B cell (primary cell): ENCODE data around the gene SAA4. TPM values are rescaled to one million over a fixed set of nuclear protein-coding genes. Genes with fewer than 3 reads are reported as not detected.
"Not testable (repeated sequence)": the region's sequence is repeated elsewhere in the genome, so short reads cannot be mapped to it uniquely, and the experiment has no call there.

Source experiments
- ATAC-seq: fragments of 200-7000 bp; cut with Tn5 transposase; one replicate; pipeline ENCODE4 v1.10.0; 2021; ENCODE audit warnings: low read depth, mild to moderate bottlenecking, moderate number of reproducible peaks, moderate library complexity
- CTCF ChIA-PET: fragments of 350-600 bp; sonication (Branson Sonifier 250); formaldehyde crosslinking; loops from one replicate; lab custom pipeline; 2021; ENCODE audit warnings: antibody characterized with exemption, inconsistent platforms; lab: Charles Lee
- POLR2A ChIA-PET: fragments of 350-600 bp; sonication (Branson Sonifier 250); formaldehyde crosslinking; loops from one replicate; lab custom pipeline; 2021; ENCODE audit warnings: antibody characterized with exemption; lab: Charles Lee
- DNase-seq: peaks from one replicate; pipeline ENCODE4 v3.0.0; 2013
- H2AFZ ChIP-seq: 2 replicates; pipeline ENCODE4 v1.6.1; 2012; ENCODE audit warnings: mild to moderate bottlenecking, low read depth, low read length; ENCODE audit not compliant: insufficient read depth, poor library complexity, severe bottlenecking
- H3K27ac ChIP-seq, 2 donors: 1 replicate in 1 of 2; 2 replicates in 1 of 2; pipeline ENCODE4 v1.5.1; 2012 to 2013; ENCODE audit warnings: low read length in 2 of 2, mild to moderate bottlenecking in 2 of 2, moderate library complexity in 1 of 2
- H3K27me3 ChIP-seq, 4 experiments: fragments of 200-600 bp in 1 of 4; sonication (generic) in 1 of 4; replicated peaks in 1 of 4; 1 replicate in 2 of 4; 2 replicates in 2 of 4; pipeline versions ENCODE4 v1.6.1 to v1.7.0; 2013 to 2016; ENCODE audit warnings: low read length in 3 of 4, mild to moderate bottlenecking in 2 of 4, mixed read lengths in 1 of 4, moderate library complexity in 1 of 4; ENCODE audit not compliant: insufficient read depth in 4 of 4, control insufficient read depth in 3 of 4; ENCODE audit errors: control extremely low read depth in 1 of 4
- H3K36me3 ChIP-seq, 2 experiments: replicated peaks in 1 of 2; 1 replicate in 1 of 2; 2 replicates in 1 of 2; pipeline versions ENCODE4 v1.6.1 to v1.7.1; 2013; ENCODE audit warnings: low read length in 1 of 2; ENCODE audit not compliant: insufficient read depth in 2 of 2, control insufficient read depth in 1 of 2; ENCODE audit errors: control extremely low read depth in 1 of 2, extremely low read depth in 1 of 2
- H3K4me1 ChIP-seq, 2 donors: fragments of 200-600 bp in 1 of 2; sonication (generic) in 1 of 2; 1 replicate in 1 of 2; 2 replicates in 1 of 2; pipeline versions ENCODE4 v1.5.1 to v1.6.1; 2013 to 2017; ENCODE audit warnings: low read length in 2 of 2; ENCODE audit not compliant: control insufficient read depth in 2 of 2, insufficient read depth in 2 of 2
- H3K4me2 ChIP-seq: replicated peaks from 2 replicates; pipeline ENCODE3; 2012; ENCODE audit warnings: mild to moderate bottlenecking, low read depth, low read length; ENCODE audit not compliant: poor library complexity, severe bottlenecking
- H3K4me3 ChIP-seq, 5 experiments: fragments of 200-600 bp in 1 of 5; sonication (generic) in 1 of 5; 1 replicate in 3 of 5; 2 replicates in 2 of 5; pipeline versions ENCODE4 v1.5.1 to v1.7.0; 2011 to 2016; ENCODE audit warnings: low read length in 4 of 5, mild to moderate bottlenecking in 4 of 5, low read depth in 2 of 5, control low read depth in 1 of 5, moderate library complexity in 1 of 5; ENCODE audit not compliant: insufficient read depth in 1 of 5; ENCODE audit errors: control extremely low read depth in 1 of 5, extremely low read depth in 1 of 5
- H3K79me2 ChIP-seq: fragments of 200-600 bp; sonication (generic); one replicate; pipeline ENCODE4 v1.6.0; 2016; ENCODE audit warnings: low read length; ENCODE audit not compliant: control insufficient read depth, insufficient read depth
- H3K9ac ChIP-seq: fragments of 200-600 bp; sonication (generic); 2 replicates; pipeline ENCODE4 v1.6.1; 2017; ENCODE audit warnings: mild to moderate bottlenecking, low read length, moderate library complexity
- H3K9me3 ChIP-seq, 3 donors: one replicate each; pipeline versions ENCODE4 v1.6.1 to v1.7.1; 2013; ENCODE audit warnings: low read length in 2 of 3; ENCODE audit not compliant: control insufficient read depth in 2 of 3, insufficient read depth in 1 of 3; ENCODE audit errors: control extremely low read depth in 1 of 3
- H4K20me1 ChIP-seq: 2 replicates; pipeline ENCODE4 v1.6.0; 2012; ENCODE audit warnings: mild to moderate bottlenecking, low read length; ENCODE audit not compliant: insufficient read depth, control insufficient read depth, poor library complexity, severe bottlenecking
- H3K27ac Mint-ChIP-seq: one replicate; pipeline ENCODE4 v1.8.0; 2021; ENCODE audit warnings: mixed read lengths
- H3K27me3 Mint-ChIP-seq: one replicate; pipeline ENCODE4 v1.8.0; 2021; ENCODE audit warnings: mixed read lengths
- H3K4me1 Mint-ChIP-seq: one replicate; pipeline ENCODE4 v1.8.0; 2021; ENCODE audit warnings: mixed read lengths
- H3K4me3 Mint-ChIP-seq: one replicate; pipeline ENCODE4 v1.8.0; 2021; ENCODE audit warnings: mixed read lengths
- H3K9me3 Mint-ChIP-seq: one replicate; pipeline ENCODE4 v1.8.0; 2022; ENCODE audit warnings: mixed read lengths; ENCODE audit not compliant: insufficient read depth
- CTCF ChIP-seq: fragments of 200-600 bp; IDR thresholded peaks from one replicate; pipeline ENCODE4 v1.8.0; 2022; ENCODE audit warnings: antibody characterized with exemption, mild to moderate bottlenecking
- EZH2 ChIP-seq: IDR thresholded peaks from 2 replicates; pipeline ENCODE4 v1.6.1; 2012; ENCODE audit warnings: borderline replicate concordance, low read depth, mild to moderate bottlenecking, moderate library complexity, low read length; ENCODE audit not compliant: insufficient read depth, poor library complexity, severe bottlenecking
- WGBS: methylation state at CpG from one replicate; pipeline ENCODE4 v1.1.5; 2013; ENCODE audit warnings: missing lambda C conversion rate; ENCODE audit not compliant: insufficient coverage; 5-methylcytosine and 5-hydroxymethylcytosine counted together
- intact Hi-C: fragments of 100-400 bp; cut with micrococcal nuclease; formaldehyde crosslinking; loops from one replicate; pipeline ENCODE4 v1.10.0; 2022
- polyA plus RNA-seq: library from polyadenylated mRNA; depleted of rRNA; stranded (reverse); fragments of >200 nt; gene quantifications from 2 replicates; pipeline ENCODE4 v1.2.3, GENCODE V29; 2012
- total RNA-seq, 2 donors: library from RNA; stranded (reverse); fragments of 120-200 nt in 1 of 2; gene quantifications; 1 replicate in 1 of 2; 2 replicates in 1 of 2; pipeline versions ENCODE4 v1.2.3 to v1.2.4, GENCODE V29; 2013 to 2022

The SAA4 gene
- total and polyA plus RNA-seq, 2 donors (not counting 1 experiment from before 2014, with no cell fraction given) = not detected

GRCh38 chr11:18270102-18270501 lies 33.5 kb upstream of the SAA4 start:
- CTCF ChIA-PET = no interaction called here

GRCh38 chr11:18269252-18269651 lies 32.6 kb upstream of the SAA4 start:
- intact Hi-C loops, H3K4me3 ChIP-seq, CTCF ChIA-PET, H3K9me3 ChIP-seq, H3K36me3 ChIP-seq, H3K27ac Mint-ChIP-seq, H3K4me3 Mint-ChIP-seq, H3K79me2 ChIP-seq, H3K4me1 ChIP-seq, H3K4me2 ChIP-seq, H3K27ac ChIP-seq, DNase-seq, H3K27me3 Mint-ChIP-seq, H4K20me1 ChIP-seq, H2AFZ ChIP-seq, H3K9ac ChIP-seq, ATAC-seq, H3K27me3 ChIP-seq, H3K9me3 Mint-ChIP-seq: not testable (repeated sequence)
- peaks cover 12% of the 10 kb centered on the region for H3K4me1 Mint-ChIP-seq
- POLR2A ChIA-PET = interaction anchor here (0.6 kb wide), 1 partner anchor 42 kb away, joined by 4 read pairs; no protein-coding TSS in a partner anchor
- WGBS = no CpG with 5 or more reads among the region's 5 CpGs

More at GRCh38 chr11:18270102-18270501, 33.5 kb upstream of the SAA4 start:
- no peaks in the 10 kb centered on the region for H3K9me3 ChIP-seq
- no peak overlapping the region for H2AFZ ChIP-seq
- no peak overlapping the region for H3K4me3 ChIP-seq
- intact Hi-C loops = no loop called here
- Mint-ChIP-seq H3K27me3 (no peaks in the 10 kb centered on the region), H3K27ac (no peak overlapping the region), H3K9me3 (no peaks in the 10 kb centered on the region), H3K4me1 (peaks cover 12% of the 10 kb centered on the region), H3K4me3 (no peak overlapping the region)
- no peak overlapping the region for H3K27ac ChIP-seq
- H4K20me1 ChIP-seq = no peaks in the 10 kb centered on the region
- H3K27me3 ChIP-seq = no peaks in the 10 kb centered on the region
- H3K4me2 ChIP-seq = no peak overlapping the region
- no peak for TF ChIP-seq EZH2
- no peak for TF ChIP-seq CTCF
- WGBS = 93% methylated on average over 4 of the region's 4 CpGs
- H3K4me1 ChIP-seq = no peaks in the 10 kb centered on the region
- H3K9ac ChIP-seq = no peak overlapping the region
- ATAC-seq (no peak), DNase-seq (no peak)
- POLR2A ChIA-PET = no interaction called here
- no peaks in the 10 kb centered on the region for H3K79me2 ChIP-seq
- H3K36me3 ChIP-seq = no peaks in the 10 kb centered on the region

- H3K27me3 ChIP-seq, DNase-seq, CTCF ChIA-PET, H4K20me1 ChIP-seq, H3K27me3 Mint-ChIP-seq, H3K4me1 ChIP-seq, H3K4me2 ChIP-seq, H3K79me2 ChIP-seq, H3K36me3 ChIP-seq, H3K9me3 ChIP-seq, POLR2A ChIA-PET, H2AFZ ChIP-seq, H3K9me3 Mint-ChIP-seq, intact Hi-C loops: not testable (repeated sequence)
- Histone ChIP-seq H3K4me3 (peak overlapping the region in 1 of 5 experiments; percentile 32), H3K27ac (peak overlapping the region; percentile 54 to 69), H3K9ac (peak overlapping the region; percentile 32)
- Mint-ChIP-seq H3K4me3 (peak overlapping the region; percentile 76), H3K27ac (peak overlapping the region; percentile 80), H3K4me1 (peaks cover 16% of the 10 kb centered on the region)
- 60% methylated on average over 1 of the region's 10 CpGs for WGBS
- peak; percentile 70 for ATAC-seq
Observed at GRCh38 chr11:18267335-18268133, 30.9 kb upstream of the SAA4 start.
